ENCODE data around the gene CD99. TPM values are rescaled to one million over a fixed set of nuclear protein-coding genes. Genes with fewer than 3 reads are reported as not detected.
"Not testable (repeated sequence)": the region's sequence is repeated elsewhere in the genome, so short reads cannot be mapped to it uniquely, and the experiment has no call there.

Gene CD99
- total and polyA plus RNA-seq, 2 experiments from 2014 or later: 329 to 565 TPM

DNA sequence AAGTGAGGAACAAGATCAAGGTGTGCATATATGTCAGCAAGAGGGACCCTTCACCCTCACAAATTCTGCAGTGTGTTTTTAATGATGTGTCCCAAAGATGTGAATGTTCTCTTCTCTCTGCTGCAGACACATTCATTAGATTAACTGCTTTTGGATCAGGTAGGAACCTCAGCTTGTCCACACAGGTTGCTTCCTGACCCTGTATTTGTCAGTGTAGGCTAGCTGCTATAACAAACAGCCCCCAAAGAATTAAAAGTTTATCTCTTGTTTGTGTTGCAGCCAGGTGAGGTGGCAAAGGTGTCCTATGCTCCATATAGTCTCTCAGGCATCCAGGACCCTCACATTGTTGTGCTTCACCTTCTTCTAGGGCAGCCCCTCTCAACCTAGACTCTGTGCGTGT is 78.5 kb downstream of the CD99 start:
- H4K20me1 ChIP-seq (ENCODE audit: insufficient read depth, poor library complexity, severe bottlenecking): no peaks in the 10 kb centered on the region
- no peaks in the 10 kb centered on the region for H3K79me2 ChIP-seq
- 100% methylated on average over 1 of the region's 1 CpG for WGBS (ENCODE audit: low lambda C conversion rate, missing lambda C conversion rate)

DNA sequence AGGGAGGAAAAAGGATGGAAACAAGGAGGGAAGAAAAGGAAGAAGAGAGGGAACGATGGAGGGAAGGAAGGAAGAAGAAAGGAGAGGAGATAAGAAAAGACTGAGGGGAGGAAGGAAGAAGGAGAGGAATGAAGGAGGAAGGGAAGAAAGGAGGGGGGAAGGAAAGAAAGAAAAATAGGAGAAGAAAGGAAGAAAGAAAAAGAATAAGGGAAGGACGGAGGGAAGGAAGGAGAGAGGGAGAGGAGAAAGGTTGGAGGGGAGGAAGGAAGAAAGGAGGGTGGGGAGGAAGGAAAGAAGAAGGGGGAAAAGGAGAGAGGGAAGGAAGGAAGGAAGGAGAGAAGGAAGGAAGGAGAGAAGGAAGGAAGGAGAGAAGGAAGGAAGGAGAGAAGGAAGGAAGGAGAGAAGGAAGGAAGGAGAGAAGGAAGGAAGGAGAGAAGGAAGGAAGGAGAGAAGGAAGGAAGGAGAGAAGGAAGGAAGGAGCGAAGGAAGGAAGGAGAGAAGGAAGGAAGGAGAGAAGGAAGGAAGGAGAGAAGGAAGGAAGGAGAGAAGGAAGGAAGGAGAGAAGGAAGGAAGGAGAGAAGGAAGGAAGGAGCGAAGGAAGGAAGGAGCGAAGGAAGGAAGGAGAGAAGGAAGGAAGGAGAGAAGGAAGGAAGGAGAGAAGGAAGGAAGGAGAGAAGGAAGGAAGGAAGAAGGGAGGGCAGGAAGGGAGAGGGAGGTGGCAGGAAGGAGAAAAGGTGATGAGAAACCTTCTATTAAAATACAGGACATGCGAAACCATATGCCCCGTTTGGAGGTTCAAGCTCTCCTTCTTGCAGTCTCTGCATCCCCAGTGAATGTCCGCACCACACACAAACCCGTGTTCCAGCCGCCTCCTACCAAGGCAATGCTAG is 82.3 kb downstream of the CD99 start:
- H3K27me3 ChIP-seq; H3K27ac ChIP-seq; H3K4me2 ChIP-seq; H3K9me2 ChIP-seq (replicated peaks; ENCODE audit: insufficient read depth); H3K4me1 ChIP-seq (ENCODE audit: insufficient read depth); H3K36me3 ChIP-seq (replicated peaks; ENCODE audit: insufficient read depth, low read depth); H3K9me3 ChIP-seq (ENCODE audit: low read depth); H3K4me3 ChIP-seq; H2AFZ ChIP-seq; DNase-seq (ENCODE audit: low spot score); H4K20me1 ChIP-seq (ENCODE audit: insufficient read depth, poor library complexity, severe bottlenecking); H3K79me2 ChIP-seq: not testable (repeated sequence)
- 70% methylated on average over 6 of the region's 10 CpGs for WGBS (ENCODE audit: low lambda C conversion rate, missing lambda C conversion rate)

More for the DNA sequence above, 78.5 kb downstream of the CD99 start:
- DNase-seq (ENCODE audit: low spot score): no peak
- H3K9me2 ChIP-seq (replicated peaks; ENCODE audit: insufficient read depth): no peaks in the 10 kb centered on the region
- H3K4me1 ChIP-seq (ENCODE audit: insufficient read depth): peaks cover 16% of the 10 kb centered on the region
- no peak overlapping the region for H3K4me2 ChIP-seq
- no peaks in the 10 kb centered on the region for H3K36me3 ChIP-seq (replicated peaks; ENCODE audit: insufficient read depth, low read depth)
- no peaks in the 10 kb centered on the region for H3K9me3 ChIP-seq (ENCODE audit: low read depth)
- H3K27me3 ChIP-seq: no peaks in the 10 kb centered on the region
- H2AFZ ChIP-seq: no peak overlapping the region
- TF ChIP-seq, protein P1, sequence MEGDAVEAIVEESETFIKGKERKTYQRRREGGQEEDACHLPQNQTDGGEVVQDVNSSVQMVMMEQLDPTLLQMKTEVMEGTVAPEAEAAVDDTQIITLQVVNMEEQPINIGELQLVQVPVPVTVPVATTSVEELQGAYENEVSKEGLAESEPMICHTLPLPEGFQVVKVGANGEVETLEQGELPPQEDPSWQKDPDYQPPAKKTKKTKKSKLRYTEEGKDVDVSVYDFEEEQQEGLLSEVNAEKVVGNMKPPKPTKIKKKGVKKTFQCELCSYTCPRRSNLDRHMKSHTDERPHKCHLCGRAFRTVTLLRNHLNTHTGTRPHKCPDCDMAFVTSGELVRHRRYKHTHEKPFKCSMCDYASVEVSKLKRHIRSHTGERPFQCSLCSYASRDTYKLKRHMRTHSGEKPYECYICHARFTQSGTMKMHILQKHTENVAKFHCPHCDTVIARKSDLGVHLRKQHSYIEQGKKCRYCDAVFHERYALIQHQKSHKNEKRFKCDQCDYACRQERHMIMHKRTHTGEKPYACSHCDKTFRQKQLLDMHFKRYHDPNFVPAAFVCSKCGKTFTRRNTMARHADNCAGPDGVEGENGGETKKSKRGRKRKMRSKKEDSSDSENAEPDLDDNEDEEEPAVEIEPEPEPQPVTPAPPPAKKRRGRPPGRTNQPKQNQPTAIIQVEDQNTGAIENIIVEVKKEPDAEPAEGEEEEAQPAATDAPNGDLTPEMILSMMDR (IDR thresholded peaks at IDR 0.05; ENCODE audit: poor library complexity): no peak
- TF ChIP-seq EZH2phosphoT487 (IDR thresholded peaks at IDR 0.05; ENCODE audit: low read depth, severe bottlenecking, unreplicated experiment) (no peak), EZH2 (IDR thresholded peaks at IDR 0.05; ENCODE audit: borderline replicate concordance) (no peak)
- H3K4me3 ChIP-seq: no peak overlapping the region
- no peak overlapping the region for H3K27ac ChIP-seq

DNA sequence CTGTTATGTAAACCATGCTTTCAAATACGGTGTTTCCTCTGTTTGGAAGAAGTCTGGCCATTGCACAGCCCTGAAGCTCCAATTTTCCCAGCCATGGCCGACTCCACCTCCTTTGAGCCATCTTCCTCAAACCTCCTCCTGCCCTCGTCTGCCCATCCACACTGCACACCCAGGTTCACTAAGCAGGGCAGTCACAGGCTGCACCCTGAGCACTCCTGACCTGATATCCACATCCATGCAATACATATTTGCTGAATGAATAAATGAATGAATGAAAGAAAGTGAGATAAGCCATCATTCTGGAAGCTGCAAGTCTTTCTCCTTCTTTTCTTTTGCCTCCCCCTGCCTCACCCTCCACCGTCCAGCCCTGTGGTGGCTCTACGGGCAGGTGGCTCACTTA is 83.0 kb downstream of the CD99 start:
- no peaks in the 10 kb centered on the region for H3K79me2 ChIP-seq
- no peaks in the 10 kb centered on the region for H4K20me1 ChIP-seq (ENCODE audit: insufficient read depth, poor library complexity, severe bottlenecking)
- no peak for DNase-seq (ENCODE audit: low spot score)
- H3K4me1 ChIP-seq (ENCODE audit: insufficient read depth): no peaks in the 10 kb centered on the region
- 85% methylated on average over 5 of the region's 5 CpGs for WGBS (ENCODE audit: low lambda C conversion rate, missing lambda C conversion rate)
- no peaks in the 10 kb centered on the region for H3K9me2 ChIP-seq (replicated peaks; ENCODE audit: insufficient read depth)
- no peak overlapping the region for H3K4me2 ChIP-seq
- no peak for TF ChIP-seq EZH2phosphoT487 (IDR thresholded peaks at IDR 0.05; ENCODE audit: low read depth, severe bottlenecking, unreplicated experiment)
- no peak for TF ChIP-seq EZH2 (IDR thresholded peaks at IDR 0.05; ENCODE audit: borderline replicate concordance)
- TF ChIP-seq, protein P1 (IDR thresholded peaks at IDR 0.05; ENCODE audit: poor library complexity): no peak
- no peak overlapping the region for H2AFZ ChIP-seq
- no peak overlapping the region for H3K27ac ChIP-seq
- H3K4me3 ChIP-seq: no peak overlapping the region
- no peaks in the 10 kb centered on the region for H3K27me3 ChIP-seq
- H3K36me3 ChIP-seq (replicated peaks; ENCODE audit: insufficient read depth, low read depth): no peaks in the 10 kb centered on the region
- no peaks in the 10 kb centered on the region for H3K9me3 ChIP-seq (ENCODE audit: low read depth)

GRCh38 chrX:2774776-2775175 is 83.7 kb downstream of the CD99 start:
- TF ChIP-seq EZH2phosphoT487 (IDR thresholded peaks at IDR 0.05; ENCODE audit: low read depth, severe bottlenecking, unreplicated experiment): no peak
- TF ChIP-seq, protein P1 (IDR thresholded peaks at IDR 0.05; ENCODE audit: poor library complexity): no peak
- TF ChIP-seq EZH2 (IDR thresholded peaks at IDR 0.05; ENCODE audit: borderline replicate concordance): no peak
- H3K79me2 ChIP-seq: no peaks in the 10 kb centered on the region
- WGBS (ENCODE audit: low lambda C conversion rate, missing lambda C conversion rate): 100% methylated on average over 3 of the region's 3 CpGs

GRCh38 chrX:2780472-2781225 is 89.6 kb downstream of the CD99 start:
- peak; percentile 30 for DNase-seq (ENCODE audit: low spot score)
- not testable (repeated sequence) for H3K36me3 ChIP-seq (replicated peaks; ENCODE audit: insufficient read depth, low read depth); H3K9me2 ChIP-seq (replicated peaks; ENCODE audit: insufficient read depth); H4K20me1 ChIP-seq (ENCODE audit: insufficient read depth, poor library complexity, severe bottlenecking); H3K79me2 ChIP-seq; H3K4me3 ChIP-seq; H3K9me3 ChIP-seq (ENCODE audit: low read depth); H3K27me3 ChIP-seq
- 46% methylated on average over 12 of the region's 12 CpGs for WGBS (ENCODE audit: low lambda C conversion rate, missing lambda C conversion rate)
- Histone ChIP-seq H3K27ac (peak overlapping the region; percentile 78), H2AFZ (peak overlapping the region; percentile 24), H3K4me1 (ENCODE audit: insufficient read depth) (peaks cover 11% of the 10 kb centered on the region), H3K4me2 (peak overlapping the region; percentile 66)

More at GRCh38 chrX:2774776-2775175, 83.7 kb downstream of the CD99 start:
- Histone ChIP-seq H3K9me2 (replicated peaks; ENCODE audit: insufficient read depth) (no peaks in the 10 kb centered on the region), H3K4me2 (no peak overlapping the region), H3K27ac (no peak overlapping the region), H2AFZ (no peak overlapping the region), H3K4me1 (ENCODE audit: insufficient read depth) (no peaks in the 10 kb centered on the region), H4K20me1 (ENCODE audit: insufficient read depth, poor library complexity, severe bottlenecking) (no peaks in the 10 kb centered on the region), H3K27me3 (no peaks in the 10 kb centered on the region), H3K36me3 (replicated peaks; ENCODE audit: insufficient read depth, low read depth) (no peaks in the 10 kb centered on the region), H3K4me3 (no peak overlapping the region), H3K9me3 (ENCODE audit: low read depth) (no peaks in the 10 kb centered on the region)
- no peak for DNase-seq (ENCODE audit: low spot score)
